Gastroesophageal sphincter (tissue), 4 donors: Measurements from ENCODE around the gene JARID2. TPM values are rescaled to one million over a fixed set of nuclear protein-coding genes. Genes with fewer than 3 reads are reported as not detected.

Experiments
- ATAC-seq: fragments of 150-250 bp; one replicate; pipeline ENCODE4 v1.9.1; 2016; ENCODE audit warnings: mild to moderate bottlenecking, moderate library complexity
- H3K27ac ChIP-seq, 4 donors: fragments of 200-600 bp; sonication (generic) in 3 of 4; 1 replicate in 3 of 4; 2 replicates in 1 of 4; pipeline ENCODE4 v1.5.1; 2016 to 2019
- H3K27me3 ChIP-seq: fragments of 200-600 bp; sonication (generic); one replicate; pipeline ENCODE4 v1.5.1; 2019
- H3K36me3 ChIP-seq, 2 donors: fragments of 200-600 bp; sonication (generic); one replicate each; pipeline ENCODE4 v1.5.1; 2019; ENCODE audit warnings: control low read depth in 1 of 2
- H3K4me1 ChIP-seq, 3 donors: fragments of 200-600 bp; sonication (generic); 1 replicate in 2 of 3; 2 replicates in 1 of 3; pipeline ENCODE4 v1.5.1; 2016 to 2019; ENCODE audit warnings: control low read depth in 2 of 3
- H3K4me3 ChIP-seq, 2 donors: fragments of 200-600 bp; sonication (generic); one replicate each; pipeline ENCODE4 v1.5.1; 2019; ENCODE audit warnings: mild to moderate bottlenecking in 1 of 2, moderate library complexity in 1 of 2
- H3K9me3 ChIP-seq, 3 donors: fragments of 200-600 bp; sonication (generic); one replicate each; pipeline ENCODE4 v1.5.1; 2017 to 2019; ENCODE audit warnings: control low read depth in 2 of 3
- EP300 ChIP-seq: sonication (generic); formaldehyde crosslinking; IDR thresholded peaks from one replicate; pipeline ENCODE4 v1.6.1; 2017; ENCODE audit warnings: antibody characterized with exemption, mild to moderate bottlenecking
- POLR2A ChIP-seq, 2 donors: fragments of 450-650 bp; IDR thresholded peaks; one replicate each; pipeline ENCODE4 v1.6.1; 2017; ENCODE audit warnings: antibody characterized with exemption in 2 of 2, mild to moderate bottlenecking in 2 of 2, moderate library complexity in 1 of 2
- POLR2AphosphoS5 ChIP-seq: sonication (generic); formaldehyde crosslinking; IDR thresholded peaks from one replicate; pipeline ENCODE4 v1.6.1; 2017; ENCODE audit warnings: antibody characterized with exemption
- WGBS, 2 donors: methylation state at CpG; one replicate each; pipeline ENCODE4 v1.1.5; 2018; ENCODE audit warnings: low coverage in 1 of 2; 5-methylcytosine and 5-hydroxymethylcytosine counted together
- total RNA-seq, 4 donors: library from RNA; depleted of rRNA; stranded (reverse); fragments of >200 nt; gene quantifications; one replicate each; pipeline ENCODE4 v1.1.0, GENCODE V29; 2016
- TF ChIP-seq, protein P1 (sequence below), 4 experiments: fragments of 200-600 bp in 2 of 4; fragments of 450-650 bp in 2 of 4; sonication (generic) in 1 of 4; IDR thresholded peaks; one replicate each; pipeline ENCODE4 v1.5.1; 2017 to 2019; ENCODE audit warnings: antibody characterized with exemption in 4 of 4, mild to moderate bottlenecking in 2 of 4, moderate library complexity in 2 of 4

JARID2 gene
- total RNA-seq, 4 donors from 2014 or later = 6.8 to 12.3 (median 8.5) TPM

DNA sequence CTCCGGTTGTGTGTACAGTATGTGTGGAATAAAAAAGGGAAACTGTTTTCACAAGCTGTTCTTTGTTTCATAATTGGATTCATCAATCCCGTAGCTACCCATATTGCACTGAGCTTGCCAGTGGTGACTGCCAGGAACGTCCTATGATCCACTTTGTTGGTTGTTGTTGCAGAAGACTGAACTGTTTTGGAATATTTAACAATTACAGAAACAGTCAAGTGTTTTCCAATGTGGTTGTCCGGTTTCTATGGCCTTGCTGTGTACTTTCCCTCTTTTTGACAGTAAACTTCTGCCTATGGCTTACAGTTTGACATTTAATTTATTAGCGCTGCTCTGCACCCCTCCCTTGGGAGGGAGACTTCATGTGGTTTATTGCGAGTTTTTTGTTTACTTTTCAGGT lies 275.7 kb downstream of the JARID2 start:
- peak overlapping the region in 2 of 4 donors; percentile 21 to 38 for H3K27ac ChIP-seq
- TF ChIP-seq EP300 (no peak), POLR2A (IDR thresholded peaks at IDR 0.05) (no peak), POLR2AphosphoS5 (peak; percentile 35)
- TF ChIP-seq, protein P1, sequence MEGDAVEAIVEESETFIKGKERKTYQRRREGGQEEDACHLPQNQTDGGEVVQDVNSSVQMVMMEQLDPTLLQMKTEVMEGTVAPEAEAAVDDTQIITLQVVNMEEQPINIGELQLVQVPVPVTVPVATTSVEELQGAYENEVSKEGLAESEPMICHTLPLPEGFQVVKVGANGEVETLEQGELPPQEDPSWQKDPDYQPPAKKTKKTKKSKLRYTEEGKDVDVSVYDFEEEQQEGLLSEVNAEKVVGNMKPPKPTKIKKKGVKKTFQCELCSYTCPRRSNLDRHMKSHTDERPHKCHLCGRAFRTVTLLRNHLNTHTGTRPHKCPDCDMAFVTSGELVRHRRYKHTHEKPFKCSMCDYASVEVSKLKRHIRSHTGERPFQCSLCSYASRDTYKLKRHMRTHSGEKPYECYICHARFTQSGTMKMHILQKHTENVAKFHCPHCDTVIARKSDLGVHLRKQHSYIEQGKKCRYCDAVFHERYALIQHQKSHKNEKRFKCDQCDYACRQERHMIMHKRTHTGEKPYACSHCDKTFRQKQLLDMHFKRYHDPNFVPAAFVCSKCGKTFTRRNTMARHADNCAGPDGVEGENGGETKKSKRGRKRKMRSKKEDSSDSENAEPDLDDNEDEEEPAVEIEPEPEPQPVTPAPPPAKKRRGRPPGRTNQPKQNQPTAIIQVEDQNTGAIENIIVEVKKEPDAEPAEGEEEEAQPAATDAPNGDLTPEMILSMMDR (IDR thresholded peaks at IDR 0.05) = no peak
- peaks cover 0 to 90% of the 10 kb centered on the region in 2 donors for H3K36me3 ChIP-seq

DNA sequence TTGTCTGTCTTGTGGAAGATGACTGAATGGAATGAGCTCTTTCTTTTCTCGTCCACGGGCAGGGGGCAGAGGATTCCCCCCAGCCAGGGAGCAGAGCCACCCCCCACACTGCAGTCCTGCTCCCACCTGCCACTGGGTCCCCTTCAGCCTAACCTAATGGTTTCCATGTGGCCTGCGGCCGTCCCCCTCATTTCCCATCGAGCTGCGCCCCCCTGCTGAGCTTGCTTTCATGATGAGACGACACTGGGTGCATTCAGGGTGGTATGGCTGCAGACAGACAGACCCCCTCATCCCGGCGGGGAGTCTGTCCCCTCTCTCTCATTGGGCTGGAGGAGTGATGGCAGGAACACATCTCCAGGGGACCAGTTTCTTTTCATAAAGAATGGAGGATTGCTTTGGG lies 276.2 kb downstream of the JARID2 start:
- no peaks in the 10 kb centered on the region for H3K9me3 ChIP-seq
- no peak for TF ChIP-seq POLR2A (IDR thresholded peaks at IDR 0.05)
- TF ChIP-seq POLR2AphosphoS5 = no peak
- no peak for TF ChIP-seq EP300
- TF ChIP-seq, protein P1 (IDR thresholded peaks at IDR 0.05) = no peak
- H3K4me1 ChIP-seq = peaks cover 0 to 21% (median 0%) of the 10 kb centered on the region in 3 donors
- no peaks in the 10 kb centered on the region for H3K27me3 ChIP-seq
- H3K36me3 ChIP-seq = peaks cover 0 to 86% of the 10 kb centered on the region in 2 donors
- no peak for ATAC-seq
- no peak overlapping the region for H3K4me3 ChIP-seq
- peak overlapping the region in 2 of 4 donors; percentile 21 to 38 for H3K27ac ChIP-seq
- 95 to 98% methylated on average over 4 to 6 of the region's 9 CpGs for WGBS, 2 donors

More for the DNA sequence above, 275.7 kb downstream of the JARID2 start:
- WGBS, 2 donors = 42 to 55% methylated on average over 6 of the region's 6 CpGs
- no peaks in the 10 kb centered on the region for H3K27me3 ChIP-seq
- H3K9me3 ChIP-seq = no peaks in the 10 kb centered on the region
- H3K4me3 ChIP-seq = no peak overlapping the region
- peak; percentile 62 for ATAC-seq
- peaks cover 0 to 21% (median 0%) of the 10 kb centered on the region in 3 donors for H3K4me1 ChIP-seq

DNA sequence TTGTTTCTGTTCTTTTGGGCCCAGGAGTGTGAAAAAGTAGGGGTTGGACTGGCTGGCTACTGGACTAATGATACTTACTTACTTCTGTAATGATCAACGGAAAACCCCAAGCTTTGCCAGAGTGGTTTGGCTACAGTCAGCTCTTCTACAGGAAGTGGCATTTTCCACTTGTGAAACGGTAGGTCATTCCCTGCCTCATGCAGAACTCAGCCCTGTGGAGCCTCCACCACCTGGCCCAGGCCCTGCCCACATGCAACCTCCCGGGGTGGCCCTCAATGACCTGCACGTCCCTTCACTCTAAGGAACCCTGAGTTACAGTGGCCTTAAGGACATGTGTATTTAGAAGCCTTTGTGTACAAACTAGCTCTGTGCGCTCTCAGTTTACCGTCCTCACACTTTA lies 276.6 kb downstream of the JARID2 start:
- Histone ChIP-seq H3K4me1 (peaks cover 0 to 21% (median 0%) of the 10 kb centered on the region in 3 donors), H3K27me3 (no peaks in the 10 kb centered on the region), H3K9me3 (no peaks in the 10 kb centered on the region), H3K36me3 (peaks cover 0 to 82% of the 10 kb centered on the region in 2 donors), H3K4me3 (no peak overlapping the region), H3K27ac (peak overlapping the region in 2 of 4 donors; percentile 21 to 38)
- TF ChIP-seq EP300 (no peak), POLR2A (IDR thresholded peaks at IDR 0.05) (no peak), POLR2AphosphoS5 (no peak)
- TF ChIP-seq, protein P1 (IDR thresholded peaks at IDR 0.05) = no peak
- WGBS, 2 donors = 73 to 75% methylated on average over 6 of the region's 6 CpGs
- peak; percentile 20 for ATAC-seq

DNA sequence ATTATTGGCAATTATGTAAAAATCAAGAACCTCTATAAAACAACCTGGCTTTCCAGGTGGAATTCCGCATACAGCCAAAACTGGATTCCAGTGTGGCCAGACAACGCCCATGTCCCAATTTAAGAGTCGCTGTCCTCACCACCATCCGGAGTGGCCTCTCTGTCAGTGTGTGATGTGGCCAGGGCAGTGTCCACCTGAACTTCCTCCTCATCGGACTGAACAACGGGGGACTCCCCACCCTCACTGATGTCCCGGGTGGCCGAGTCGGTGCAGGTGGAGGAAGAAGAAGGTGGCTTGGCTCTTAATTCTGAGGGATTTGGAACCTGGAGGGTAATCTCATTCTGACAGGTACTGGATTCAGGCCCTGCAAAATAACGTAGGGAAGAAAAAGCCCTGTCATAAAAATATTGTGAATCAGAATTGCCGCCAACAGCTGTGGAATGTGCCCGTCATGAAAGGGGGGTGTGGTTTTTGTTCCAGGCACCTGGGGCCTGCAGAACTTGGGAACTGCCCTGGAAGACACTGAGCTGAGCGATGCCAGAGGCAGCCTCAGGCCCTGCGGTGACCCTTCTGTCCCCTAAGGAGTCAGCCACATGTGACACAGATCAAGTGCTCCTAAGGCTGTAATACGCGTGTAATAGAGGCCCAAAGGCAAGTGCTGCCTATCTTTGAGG lies 277.1 kb downstream of the JARID2 start:
- TF ChIP-seq, protein P1 (IDR thresholded peaks at IDR 0.05) = no peak
- TF ChIP-seq POLR2AphosphoS5 = no peak
- TF ChIP-seq POLR2A (IDR thresholded peaks at IDR 0.05) = no peak
- TF ChIP-seq EP300 = no peak
- H3K4me1 ChIP-seq = peaks cover 0 to 21% (median 0%) of the 10 kb centered on the region in 3 donors
- no peak overlapping the region for H3K27ac ChIP-seq
- H3K9me3 ChIP-seq = peaks cover 0 to 3% (median 0%) of the 10 kb centered on the region in 3 donors
- no peaks in the 10 kb centered on the region for H3K27me3 ChIP-seq
- H3K36me3 ChIP-seq = peaks cover 0 to 79% of the 10 kb centered on the region in 2 donors
- WGBS, 2 donors = 91 to 96% methylated on average over 6 of the region's 16 CpGs
- no peak overlapping the region for H3K4me3 ChIP-seq
- no peak for ATAC-seq
